ENCODE results near the gene RGS9. TPM values are rescaled to one million over a fixed set of nuclear protein-coding genes. Genes with fewer than 3 reads are reported as not detected.

RGS9 gene
- 5.7 to 7.7 TPM (median 7.4 TPM) in 5 replicates for total RNA-seq (2022; extraction: Qiagen RNA extraction)

DNA sequence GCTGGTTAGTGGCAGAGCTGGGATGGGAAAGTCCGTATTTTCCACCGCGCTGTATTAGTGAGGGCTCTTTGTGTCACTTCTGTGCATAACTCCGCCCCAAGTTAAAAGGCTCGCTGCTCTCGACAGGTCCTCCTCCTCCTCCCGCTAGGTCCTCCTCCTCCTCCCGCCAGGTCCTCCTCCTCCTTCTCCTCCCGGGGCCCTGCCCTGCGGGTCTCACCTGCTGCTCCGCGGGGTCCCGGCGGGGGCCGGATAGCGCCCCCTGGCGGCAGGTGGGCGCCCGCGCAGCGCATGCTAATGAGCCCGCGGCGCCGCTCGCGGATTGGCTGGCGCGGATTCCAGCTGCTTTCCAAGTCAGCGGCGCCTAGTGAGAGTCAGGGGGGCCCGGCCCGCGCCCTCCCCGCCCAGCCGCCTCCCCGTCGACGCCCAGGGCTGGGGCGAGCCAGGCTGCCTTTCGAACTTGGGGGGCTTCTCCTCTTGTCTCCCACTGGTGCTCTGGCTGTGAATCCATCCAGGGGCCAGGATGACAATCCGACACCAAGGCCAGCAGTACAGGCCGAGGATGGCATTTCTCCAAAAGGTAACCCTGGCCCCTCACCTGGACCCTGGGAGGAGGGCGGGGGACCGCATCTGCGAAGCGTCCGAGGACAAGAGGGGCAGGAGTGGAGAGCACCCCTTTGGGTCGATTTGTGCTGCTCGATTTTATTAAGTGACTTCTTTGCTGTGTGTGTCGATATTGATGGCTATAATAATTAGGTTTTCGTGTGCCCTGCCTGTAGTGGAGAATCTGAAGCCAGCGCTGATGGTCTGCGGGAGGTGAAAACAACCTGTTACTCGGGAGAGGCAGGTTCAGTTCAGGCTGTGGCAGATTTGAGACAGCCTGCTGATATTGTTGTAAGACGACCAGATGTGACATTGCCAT is at the start of gene RGS9:
TSS of gene RGS9 (plus strand) at position 350 of the 919 bp plus-strand sequence. CDS start at position 521, 171 bp downstream.

Other genes starting within 250 kb of the RGS9 start
- 2.1 to 3.2 TPM (median 2.1 TPM) in 5 replicates for gene LRRC37A3, start 217.9 kb upstream of the RGS9 start, total RNA-seq (2022; extraction: Qiagen RNA extraction)
- gene GNA13, start 80.6 kb upstream of the RGS9 start, total RNA-seq (2022; extraction: Qiagen RNA extraction), result 28.5 to 46.7 TPM (median 36.1 TPM) in 5 replicates

All from A549 treated with Hydrocortisone at 1 μM for 4 hours (cell line).